NCI-H2029 treated with DMSO at 0.1 percent for 48 hours (cell line): Measurements from ENCODE around the gene RAD51.
"Not testable (repeated sequence)": the region's sequence is repeated elsewhere in the genome, so short reads cannot be mapped to it uniquely, and the experiment has no call there.

Experiments
- DNase-seq: peaks from one replicate; lab custom pipeline; 2025; lab: John Stamatoyannopoulos, UW

RAD51 gene

GRCh38 chr15:40694688-40695468 lies at the start of gene RAD51:
Gene RAD51, plus strand, starts transcription at chr15:40695174. Its CDS starts 3,585 bp downstream, at chr15:40698759.
- peak; percentile 18 for DNase-seq

- DNase-seq, result no peak
Measured at GRCh38 chr15:40647523-40647922, 47.5 kb upstream of the RAD51 start.

GRCh38 chr15:40650479-40650878 lies 44.5 kb upstream of the RAD51 start:
- no peak for DNase-seq

GRCh38 chr15:40660686-40661085 lies 34.3 kb upstream of the RAD51 start:
- no peak for DNase-seq

- no peak for DNase-seq
Measured at GRCh38 chr15:40664909-40665308, 30.1 kb upstream of the RAD51 start.

DNA sequence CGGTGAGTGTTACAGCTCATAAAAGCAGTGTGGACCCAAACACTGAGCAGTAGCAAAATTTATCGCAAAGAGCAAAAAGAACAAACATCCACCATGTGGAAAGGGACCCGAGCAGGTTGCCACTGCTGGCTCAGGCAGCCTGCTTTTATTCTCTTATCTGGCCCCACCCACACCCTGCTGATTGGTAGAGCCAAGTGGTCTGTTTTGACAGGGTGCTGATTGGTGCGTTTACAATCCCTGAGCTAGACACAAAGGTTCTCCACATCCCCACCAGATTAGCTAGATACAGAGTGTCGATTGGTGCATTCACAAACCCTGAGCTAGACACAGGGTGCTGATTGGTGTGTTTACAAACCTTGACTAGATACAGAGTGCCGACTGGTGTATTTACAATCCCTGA lies 18.7 kb upstream of the RAD51 start:
- DNase-seq, result not testable (repeated sequence)

DNA sequence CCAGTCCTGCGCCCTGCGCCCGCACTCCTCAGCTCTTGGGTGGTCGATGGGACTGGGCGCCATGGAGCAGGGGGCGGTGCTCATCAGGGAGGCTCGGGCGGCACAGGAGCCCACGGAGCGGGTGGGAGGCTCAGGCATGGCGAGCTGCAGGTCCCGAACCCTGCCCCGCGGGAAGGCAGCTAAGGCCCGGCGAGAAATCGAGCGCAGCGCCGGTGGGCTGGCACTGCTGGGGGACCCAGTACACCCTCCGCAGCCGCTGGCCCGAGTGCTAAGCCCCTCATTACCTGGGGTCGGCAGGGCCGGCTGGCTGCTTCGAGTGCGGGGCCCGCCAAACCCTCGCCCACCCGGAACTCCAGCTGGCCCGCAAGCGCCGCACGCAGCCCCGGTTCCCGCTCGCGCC lies 18.1 kb upstream of the RAD51 start:
- DNase-seq, result not testable (repeated sequence)

DNA sequence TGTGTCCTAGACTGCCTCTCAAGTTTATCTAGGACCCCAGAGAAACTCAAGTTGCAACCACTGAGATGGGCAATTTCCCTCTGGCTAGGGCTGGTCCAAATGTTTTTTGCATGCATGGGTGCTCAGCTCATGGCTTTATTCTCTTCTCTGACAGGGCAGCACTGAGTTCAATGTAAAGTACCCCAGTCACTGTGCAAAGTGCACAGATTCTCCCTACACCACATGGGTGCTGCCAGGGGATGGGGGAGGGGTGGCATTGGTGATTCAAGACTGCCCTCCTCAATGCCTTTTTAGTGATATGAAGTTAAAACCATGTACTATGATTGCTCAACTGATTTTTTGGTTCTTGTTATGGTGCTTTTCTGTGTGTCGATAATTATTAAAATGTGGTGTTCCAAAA lies 14.8 kb upstream of the RAD51 start:
- no peak for DNase-seq

DNA sequence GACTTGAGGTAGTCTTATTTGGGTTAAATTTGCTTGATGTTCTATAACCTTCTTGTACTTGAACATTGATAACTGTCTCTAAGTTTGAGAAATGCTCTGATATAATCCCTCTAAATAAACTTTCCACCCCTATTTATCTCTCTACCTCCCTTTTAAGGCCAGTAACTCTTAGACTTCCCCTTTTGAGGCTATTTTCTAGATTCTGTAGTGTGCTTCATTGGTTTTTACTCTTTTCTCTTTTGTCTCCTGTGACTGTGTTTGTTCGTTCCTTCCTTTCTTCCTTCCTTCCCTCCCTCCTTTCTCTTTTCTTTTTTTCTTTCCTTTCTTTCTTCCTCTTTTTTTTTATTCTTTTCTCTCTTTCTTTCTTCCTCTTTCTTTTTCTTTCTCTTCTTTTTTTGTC lies 14.0 kb upstream of the RAD51 start:
- DNase-seq, result not testable (repeated sequence)

DNA sequence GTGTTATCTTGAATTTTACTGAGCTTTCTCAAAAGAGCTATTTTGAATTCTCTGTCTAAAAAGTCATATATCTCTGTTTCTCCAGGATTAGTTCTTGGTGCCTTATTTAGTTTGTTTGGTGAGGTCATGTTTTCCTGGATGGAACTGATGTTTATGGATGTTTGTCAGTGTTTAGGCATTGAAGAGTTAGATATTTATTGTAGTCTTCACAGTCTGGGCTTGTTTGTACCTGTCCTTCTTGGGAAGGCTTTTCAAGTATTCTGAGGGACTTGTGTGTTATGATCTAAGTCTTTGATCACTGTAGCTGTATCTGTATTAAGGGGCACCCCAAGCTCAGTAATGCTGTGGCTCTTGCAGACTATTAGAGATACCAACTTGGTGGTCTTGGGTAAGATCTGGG lies 10.6 kb upstream of the RAD51 start:
- no peak for DNase-seq

DNA sequence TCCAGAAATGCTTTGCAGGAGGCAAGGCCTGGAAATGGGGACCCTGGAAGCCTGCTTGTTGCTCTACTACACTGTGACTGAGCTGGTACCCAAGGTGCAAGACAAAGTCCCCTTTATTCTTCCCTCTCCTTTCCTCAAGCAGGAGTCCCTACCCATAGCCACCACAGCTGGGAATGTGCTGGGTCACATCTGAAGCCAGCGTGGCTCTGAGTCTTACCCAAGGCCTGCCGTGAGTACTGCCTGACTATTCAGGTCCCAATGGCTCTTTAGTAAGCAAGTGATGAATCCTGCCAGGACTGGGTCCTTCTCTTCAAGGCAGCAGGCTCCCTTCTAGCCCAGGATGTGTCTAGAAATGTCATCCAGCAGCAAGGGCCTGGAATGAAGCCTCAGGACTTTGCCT lies 9.6 kb upstream of the RAD51 start:
- DNase-seq, result no peak

DNA sequence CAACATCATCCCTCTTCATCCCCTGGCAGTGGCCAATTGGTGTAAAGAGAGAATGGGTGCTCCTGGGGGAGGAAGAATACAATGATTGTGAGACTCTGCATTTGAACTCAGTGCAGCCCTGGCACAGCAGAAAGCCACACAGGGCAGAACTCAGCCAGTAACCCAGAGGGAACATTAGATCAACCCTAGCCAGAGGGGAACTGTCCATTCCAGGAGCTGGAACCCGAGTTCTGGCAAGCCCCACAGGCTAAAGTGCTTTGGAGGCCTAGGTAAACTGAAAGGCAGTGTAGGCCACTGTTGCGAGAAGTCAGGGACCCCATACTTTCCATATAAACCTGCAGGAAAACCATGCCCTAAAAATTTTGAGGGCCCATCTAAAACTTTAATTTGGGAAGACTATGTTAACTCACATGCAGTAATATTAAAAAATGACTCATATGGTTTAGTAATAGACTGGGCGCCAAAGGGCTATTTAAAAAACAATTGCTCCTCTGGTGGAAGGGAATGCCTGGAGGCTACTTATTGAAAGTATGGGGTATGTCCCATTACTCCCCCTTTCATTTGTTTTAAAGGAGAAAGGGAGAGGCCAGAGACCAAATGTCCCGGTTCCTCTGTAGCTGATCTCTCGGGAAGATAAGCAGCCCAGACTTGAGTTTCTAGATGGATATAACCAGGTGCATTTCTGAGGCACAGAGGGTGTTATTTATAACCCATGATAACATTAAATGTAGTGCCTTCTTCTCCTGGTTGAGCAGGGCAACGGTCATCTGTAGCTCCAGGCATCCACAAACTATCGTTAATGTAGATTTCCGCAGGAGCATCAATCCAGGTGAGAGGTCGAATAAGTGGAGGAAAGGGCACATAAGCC lies 5.8 kb upstream of the RAD51 start:
- DNase-seq, result no peak

DNA sequence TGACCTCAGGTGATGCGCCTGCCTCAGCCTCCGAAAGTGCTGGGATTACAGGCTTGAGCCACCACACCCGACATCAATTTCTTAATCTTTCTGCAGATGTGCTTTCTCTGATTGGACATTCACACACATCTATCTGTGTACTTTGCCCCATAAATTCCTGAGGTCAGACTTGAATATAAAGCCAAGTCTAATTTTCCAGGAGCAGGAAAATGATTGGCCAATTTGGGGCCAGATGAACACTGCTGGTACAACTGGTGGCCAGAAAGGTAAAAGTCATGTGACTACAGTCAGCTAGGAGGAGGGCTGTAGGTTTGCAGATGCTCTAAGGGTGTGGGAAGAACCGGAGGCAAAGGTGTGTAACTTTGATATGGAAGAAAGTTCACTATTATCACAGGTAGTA lies 3.2 kb upstream of the RAD51 start:
- no peak for DNase-seq

GRCh38 chr15:40693904-40694687 lies 878 bp upstream of the RAD51 start:
- no peak for DNase-seq

DNA sequence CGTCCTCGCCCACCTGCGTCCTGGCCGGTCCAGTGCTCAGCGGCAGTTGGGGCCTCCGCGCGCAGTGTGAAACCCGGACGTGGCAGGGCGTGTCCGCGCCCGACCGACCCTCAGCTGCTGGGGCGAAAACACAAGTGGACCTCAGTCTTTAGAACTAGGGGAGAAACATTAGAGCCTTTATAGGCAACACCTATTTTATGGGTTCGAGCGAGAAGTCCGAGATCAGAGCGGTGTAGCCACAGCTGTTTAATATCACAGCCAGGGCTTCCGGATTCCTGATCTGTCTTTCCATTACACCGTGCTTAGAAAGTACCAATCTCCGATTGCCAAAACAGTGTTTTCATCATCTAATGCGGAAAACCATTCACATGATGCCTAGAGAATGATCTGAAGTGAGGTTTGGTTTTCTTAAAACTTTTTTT lies 506 bp downstream of the RAD51 start:
- DNase-seq, result no peak

DNA sequence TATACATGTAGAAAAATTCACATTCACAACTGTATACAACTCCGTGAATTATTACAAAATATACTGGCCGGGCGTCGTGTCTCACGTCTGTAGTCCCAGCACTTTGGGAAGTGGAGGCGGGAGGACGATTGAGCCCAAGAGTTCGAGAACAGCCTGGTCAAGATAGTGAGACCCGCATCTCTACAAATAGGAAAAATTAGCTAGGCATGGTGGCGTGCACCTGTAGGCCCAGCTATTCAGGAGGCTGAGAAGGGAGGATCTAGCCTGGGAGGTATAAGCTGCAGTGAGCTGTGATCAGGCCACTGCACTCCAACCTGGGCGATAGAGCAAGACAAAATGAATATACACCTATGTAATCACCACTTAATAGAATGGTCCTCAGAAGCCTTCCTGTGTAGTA lies 1.3 kb downstream of the RAD51 start:
- no peak for DNase-seq

DNA sequence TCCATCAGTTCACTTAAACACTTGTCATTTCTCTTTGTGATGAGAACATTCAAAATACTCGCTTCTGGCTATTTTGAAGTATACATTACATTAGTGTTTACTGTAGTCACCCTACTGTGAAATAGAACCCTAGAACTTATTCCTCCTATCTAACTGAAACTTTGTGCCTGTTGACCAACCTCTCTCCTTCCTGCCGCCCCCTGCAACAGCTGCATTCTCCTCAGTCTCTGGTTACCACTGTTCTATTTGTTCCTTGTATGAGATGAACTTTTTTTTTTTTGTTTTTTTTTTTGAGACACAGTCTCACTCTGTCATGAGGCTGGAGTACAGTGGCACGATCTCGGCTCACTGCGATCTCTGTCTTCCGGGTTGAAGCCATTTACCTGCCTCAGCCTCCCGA lies 2.9 kb downstream of the RAD51 start:
- no peak for DNase-seq

DNA sequence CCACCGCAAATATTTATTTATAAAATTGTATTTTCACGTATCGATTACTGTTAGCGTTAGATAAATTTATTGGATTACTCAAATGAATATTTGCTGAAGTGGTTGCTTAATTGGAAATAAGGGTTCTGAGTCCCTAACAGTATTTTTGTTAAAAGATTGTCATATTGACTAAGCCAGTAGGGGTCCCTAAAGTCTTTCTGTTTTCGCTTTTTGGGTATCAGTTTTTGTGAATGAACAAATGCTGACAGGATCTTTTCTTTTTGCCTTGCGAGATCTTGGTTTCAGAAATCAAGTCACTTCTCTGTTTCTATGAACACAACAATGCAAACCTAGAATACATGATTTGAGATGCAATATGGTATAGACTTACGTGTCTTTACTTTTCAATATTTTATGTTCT lies 7.1 kb downstream of the RAD51 start:
- no peak for DNase-seq

- DNase-seq, result no peak
Measured at GRCh38 chr15:40706121-40706520, 11.1 kb downstream of the RAD51 start.

DNA sequence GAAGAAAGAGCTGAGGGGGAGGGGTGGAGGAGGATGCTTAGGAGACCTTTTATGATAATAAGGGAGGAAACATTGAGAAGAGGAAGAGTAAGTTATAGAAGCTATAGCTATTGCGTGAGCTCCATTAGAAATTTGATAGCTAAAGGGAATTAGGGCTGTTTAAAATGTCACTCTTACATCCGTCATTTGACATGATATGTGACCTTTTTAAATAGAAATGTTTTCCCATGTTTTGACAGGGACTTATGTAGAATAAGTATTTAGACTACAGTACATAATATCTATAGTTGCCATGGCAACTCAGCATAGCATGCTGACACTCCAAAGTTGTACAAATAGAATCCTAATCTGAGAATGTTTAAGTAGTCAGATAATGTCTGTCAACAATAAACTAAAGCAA lies 19.2 kb downstream of the RAD51 start:
- DNase-seq, result no peak

- DNase-seq, result no peak
Measured at GRCh38 chr15:40716165-40716564, 21.2 kb downstream of the RAD51 start.

GRCh38 chr15:40721701-40722100 lies 26.7 kb downstream of the RAD51 start:
- no peak for DNase-seq
